Keratinocyte (primary cell): ENCODE measurements around the gene EXOC3.

Source experiments
- EZH2 ChIP-seq: IDR thresholded peaks from one replicate; pipeline ENCODE4 v1.6.1; 2012; ENCODE audit warnings: inconsistent platforms, mild to moderate bottlenecking, low read length, moderate library complexity
- TF ChIP-seq, protein P1 (sequence below), 3 experiments: IDR thresholded peaks in 1 of 3; conservative IDR thresholded peaks in 1 of 3; optimal IDR thresholded peaks in 1 of 3; 2 replicates in 2 of 3; 3 replicates in 1 of 3; pipeline versions ENCODE3 to v1.5.1; 2011; ENCODE audit warnings: low read length in 3 of 3, mild to moderate bottlenecking in 3 of 3, moderate library complexity in 2 of 3, control low read depth in 1 of 3, inconsistent platforms in 1 of 3; ENCODE audit not compliant: insufficient read depth in 2 of 3; ENCODE audit errors: extremely low read depth in 1 of 3

DNA sequence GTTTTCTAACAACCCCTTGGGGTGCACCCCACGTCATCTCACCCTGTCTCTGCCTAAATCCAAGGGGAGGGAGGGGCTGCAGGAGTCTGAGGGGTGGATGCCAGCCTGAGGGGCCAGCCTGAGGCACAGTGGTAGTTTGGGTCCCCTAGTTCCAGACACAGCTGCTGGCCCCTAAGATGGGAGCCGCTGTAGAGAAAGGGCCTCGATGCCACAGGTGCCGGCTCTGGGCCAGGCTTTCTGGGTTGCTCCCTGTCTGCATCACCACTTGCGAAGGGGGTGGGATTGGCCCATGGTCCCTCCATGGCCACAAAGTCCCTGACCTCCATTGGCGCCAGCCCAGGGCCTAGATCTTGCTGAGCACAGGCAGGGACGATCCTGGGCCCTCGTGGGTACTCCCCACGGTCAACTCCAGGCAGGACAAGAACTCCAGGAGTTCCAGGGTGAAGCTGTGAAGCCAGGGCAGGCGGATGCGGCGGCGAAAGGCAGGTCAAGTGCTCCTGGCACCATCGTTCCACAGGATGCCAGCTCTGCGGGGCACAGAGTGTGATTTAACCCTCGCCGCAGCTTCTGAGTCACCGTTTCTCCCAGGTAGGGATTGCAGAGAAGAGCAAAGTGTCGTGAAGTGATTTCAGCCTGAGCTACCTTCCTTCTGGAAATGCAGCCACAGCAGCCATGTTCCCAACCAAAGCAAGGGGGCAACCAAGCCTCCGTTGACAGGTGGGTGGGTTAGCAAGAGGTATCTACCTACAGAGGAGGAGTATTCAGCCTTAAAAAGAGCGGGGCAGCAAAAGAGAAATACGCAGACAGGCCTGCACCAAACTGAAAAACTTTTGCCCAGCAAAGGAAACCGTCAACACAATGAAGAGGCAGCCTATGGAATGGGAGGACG, 41.6 kb upstream of the EXOC3 start:
- TF ChIP-seq, protein P1, sequence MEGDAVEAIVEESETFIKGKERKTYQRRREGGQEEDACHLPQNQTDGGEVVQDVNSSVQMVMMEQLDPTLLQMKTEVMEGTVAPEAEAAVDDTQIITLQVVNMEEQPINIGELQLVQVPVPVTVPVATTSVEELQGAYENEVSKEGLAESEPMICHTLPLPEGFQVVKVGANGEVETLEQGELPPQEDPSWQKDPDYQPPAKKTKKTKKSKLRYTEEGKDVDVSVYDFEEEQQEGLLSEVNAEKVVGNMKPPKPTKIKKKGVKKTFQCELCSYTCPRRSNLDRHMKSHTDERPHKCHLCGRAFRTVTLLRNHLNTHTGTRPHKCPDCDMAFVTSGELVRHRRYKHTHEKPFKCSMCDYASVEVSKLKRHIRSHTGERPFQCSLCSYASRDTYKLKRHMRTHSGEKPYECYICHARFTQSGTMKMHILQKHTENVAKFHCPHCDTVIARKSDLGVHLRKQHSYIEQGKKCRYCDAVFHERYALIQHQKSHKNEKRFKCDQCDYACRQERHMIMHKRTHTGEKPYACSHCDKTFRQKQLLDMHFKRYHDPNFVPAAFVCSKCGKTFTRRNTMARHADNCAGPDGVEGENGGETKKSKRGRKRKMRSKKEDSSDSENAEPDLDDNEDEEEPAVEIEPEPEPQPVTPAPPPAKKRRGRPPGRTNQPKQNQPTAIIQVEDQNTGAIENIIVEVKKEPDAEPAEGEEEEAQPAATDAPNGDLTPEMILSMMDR (optimal IDR thresholded peaks at IDR 0.05 in 1 of 3, IDR thresholded peaks at IDR 0.05 in 1 of 3, conservative IDR thresholded peaks at IDR 0.05 in 1 of 3; ENCODE audit: extremely low read depth in 1 of 3, insufficient read depth in 2 of 3, low read length in 3 of 3), result no peak
- no peak for TF ChIP-seq EZH2
